A673 (cell line): Measurements from ENCODE around the gene CCNO.

Experiments used
- CTCF ChIP-seq: fragments of 300-800, 200-600 bp; sonication (generic); conservative IDR thresholded peaks from 2 replicates; pipeline ENCODE4 v1.5.1; 2017; ENCODE audit warnings: low read depth, mild to moderate bottlenecking, antibody characterized with exemption, low read length, moderate library complexity, mixed read lengths
- EZH2 ChIP-seq: fragments of 200-600 bp; sonication (generic); IDR thresholded peaks from 2 replicates; pipeline ENCODE4 v1.6.1; 2017; ENCODE audit warnings: borderline replicate concordance, low read depth, mild to moderate bottlenecking, mixed read lengths, antibody characterized with exemption, low read length; ENCODE audit not compliant: poor library complexity, severe bottlenecking

- no peak for TF ChIP-seq CTCF
- no peak for TF ChIP-seq EZH2
Measured at GRCh38 chr5:55227664-55228430, 5.6 kb downstream of the CCNO start.
